ENCODE measurements around the gene GCHFR.

- no peak for TF ChIP-seq EZH2 (IDR thresholded peaks at IDR 0.05; ENCODE audit: borderline replicate concordance, control insufficient read depth, low read depth, low read length)
- TF ChIP-seq ATF2 (IDR thresholded peaks at IDR 0.05; ENCODE audit: low read length): no peak
- TF ChIP-seq SUZ12 (IDR thresholded peaks at IDR 0.05; ENCODE audit: unreplicated experiment): no peak
- TF ChIP-seq POLR2AphosphoS5 (IDR thresholded peaks at IDR 0.05; ENCODE audit: low read length): no peak
- no peak for TF ChIP-seq MAX (IDR thresholded peaks at IDR 0.05; ENCODE audit: low read depth, low read length)
- no peak for TF ChIP-seq GABPA (IDR thresholded peaks at IDR 0.05; ENCODE audit: low read depth)
- TF ChIP-seq CTCF (IDR thresholded peaks at IDR 0.05 in 2 of 3, conservative IDR thresholded peaks at IDR 0.05 in 1 of 3; ENCODE audit: control insufficient read depth in 2 of 3, extremely low read depth in 1 of 3, insufficient read depth in 1 of 3, low read depth in 3 of 3, low read length in 3 of 3): no peak
- no peak for TF ChIP-seq JUND (IDR thresholded peaks at IDR 0.05; ENCODE audit: low read depth, low read length)
Observed at GRCh38 chr15:40796512-40796911, 32.6 kb downstream of the GCHFR start.
